Neural progenitor cell (in vitro differentiated cells): ENCODE results near the gene GMPPB. TPM values are rescaled to one million over a fixed set of nuclear protein-coding genes. Genes with fewer than 3 reads are reported as not detected.

Experiments
- DNase-seq: peaks from one replicate; pipeline ENCODE4 v3.0.0-alpha.2; 2016; ENCODE audit warnings: low spot score
- H2AFZ ChIP-seq: fragments of 200-600 bp; sonication (generic); replicated peaks from 2 replicates; pipeline ENCODE4 v1.6.1; 2016; ENCODE audit warnings: antibody characterized with exemption
- H3F3A ChIP-seq: fragments of 200-600 bp; sonication (generic); 2 replicates; pipeline ENCODE4 v1.6.1; 2016; ENCODE audit warnings: antibody characterized with exemption, low read depth
- H3K27ac ChIP-seq: fragments of 200-600 bp; sonication (generic); 2 replicates; pipeline ENCODE4 v1.5.1; 2016; ENCODE audit warnings: mild to moderate bottlenecking
- H3K27me3 ChIP-seq: fragments of 200-600 bp; sonication (generic); 2 replicates; pipeline ENCODE4 v1.6.1; 2016; ENCODE audit warnings: mild to moderate bottlenecking, moderate library complexity
- H3K36me3 ChIP-seq: fragments of 200-600 bp; sonication (generic); 2 replicates; pipeline ENCODE4 v1.5.1; 2016
- H3K4me1 ChIP-seq: fragments of 200-600 bp; sonication (generic); 2 replicates; pipeline ENCODE4 v1.6.1; 2016; ENCODE audit warnings: mixed run types
- H3K4me2 ChIP-seq: fragments of 200-600 bp; sonication (generic); 2 replicates; pipeline ENCODE4 v1.6.1; 2016
- H3K4me3 ChIP-seq: fragments of 200-600 bp; sonication (generic); 2 replicates; pipeline ENCODE4 v1.5.1; 2016
- H3K79me2 ChIP-seq: fragments of 200-600 bp; sonication (generic); 2 replicates; pipeline ENCODE4 v1.6.1; 2016; ENCODE audit warnings: low read depth
- H3K9ac ChIP-seq: fragments of 200-600 bp; sonication (generic); 2 replicates; pipeline ENCODE4 v1.6.1; 2016
- H3K9me3 ChIP-seq: fragments of 200-600 bp; sonication (generic); 2 replicates; pipeline ENCODE4 v1.5.1; 2016; ENCODE audit warnings: low read depth
- H4K20me1 ChIP-seq: fragments of 200-600 bp; sonication (generic); 2 replicates; pipeline ENCODE4 v1.6.1; 2016; ENCODE audit warnings: low read depth
- H3K27ac Mint-ChIP-seq: 3 replicates; pipeline ENCODE4 v1.8.0; 2021; ENCODE audit warnings: mixed read lengths
- H3K27me3 Mint-ChIP-seq: 2 replicates; pipeline ENCODE4 v1.8.0; 2022; ENCODE audit warnings: low read depth, mild to moderate bottlenecking, inconsistent platforms, moderate library complexity, mixed read lengths; ENCODE audit not compliant: insufficient read depth
- H3K36me3 Mint-ChIP-seq: 3 replicates; pipeline ENCODE4 v1.8.0; 2021; ENCODE audit warnings: mixed read lengths
- H3K4me1 Mint-ChIP-seq: 3 replicates; pipeline ENCODE4 v1.8.0; 2021; ENCODE audit warnings: mixed read lengths
- H3K4me3 Mint-ChIP-seq: 3 replicates; pipeline ENCODE4 v1.8.0; 2021; ENCODE audit warnings: mild to moderate bottlenecking, moderate library complexity, mixed read lengths
- H3K9me3 Mint-ChIP-seq: 3 replicates; pipeline ENCODE4 v1.8.0; 2020; ENCODE audit warnings: mixed read lengths
- EZH2 ChIP-seq: fragments of 200-600 bp; sonication (generic); IDR thresholded peaks from 2 replicates; pipeline ENCODE4 v1.6.1; 2017; ENCODE audit warnings: antibody characterized with exemption, mild to moderate bottlenecking, moderate library complexity
- EZH2phosphoT487 ChIP-seq: fragments of 200-600 bp; sonication (generic); IDR thresholded peaks from 2 replicates; pipeline ENCODE4 v1.6.1; 2017; ENCODE audit warnings: antibody characterized with exemption
- total RNA-seq: library from RNA; depleted of rRNA; stranded (reverse); fragments of >200 nt; gene quantifications from 2 replicates; pipeline ENCODE4 v1.2.3, GENCODE V29; 2015; ENCODE audit warnings: low replicate concordance
- TF ChIP-seq, protein P1 (sequence below): fragments of 200-600 bp; sonication (generic); IDR thresholded peaks from 2 replicates; pipeline ENCODE4 v1.5.1; 2017; ENCODE audit warnings: antibody characterized with exemption, mild to moderate bottlenecking

GMPPB gene
- total RNA-seq, 1 donor from 2014 or later: 10.6 TPM

DNA sequence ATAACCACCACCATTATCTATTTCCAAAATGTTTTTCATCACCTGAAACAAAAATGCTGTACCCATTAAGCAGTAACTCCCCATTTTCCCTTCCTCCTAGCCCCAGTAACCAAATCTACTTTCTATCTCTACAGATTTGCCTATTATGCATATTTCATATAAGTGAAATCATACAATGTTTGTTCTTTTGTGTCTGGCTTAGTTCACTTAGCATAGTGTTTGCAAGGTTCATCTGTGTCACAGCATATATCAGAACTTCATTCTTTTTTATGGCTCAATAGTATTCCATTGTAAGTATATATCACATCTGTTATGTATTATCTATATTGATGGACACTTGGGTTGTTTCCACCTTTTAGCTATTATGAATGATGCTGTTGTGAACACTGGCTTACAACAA, 16.7 kb upstream of the GMPPB start:
- H3K36me3 Mint-ChIP-seq: peaks cover 33% of the 10 kb centered on the region
- Histone ChIP-seq H3K9me3 (no peaks in the 10 kb centered on the region), H3K4me1 (no peaks in the 10 kb centered on the region), H3K4me3 (no peak overlapping the region), H3K27me3 (no peaks in the 10 kb centered on the region), H3K79me2 (peaks cover 31% of the 10 kb centered on the region), H3K9ac (no peak overlapping the region), H3K36me3 (peaks cover 4% of the 10 kb centered on the region), H3F3A (peaks cover 12% of the 10 kb centered on the region), H3K27ac (no peak overlapping the region), H3K4me2 (no peak overlapping the region), H2AFZ (no peak overlapping the region), H4K20me1 (peaks cover 29% of the 10 kb centered on the region)
- no peak for TF ChIP-seq EZH2
- no peak for TF ChIP-seq EZH2phosphoT487
- TF ChIP-seq, protein P1, sequence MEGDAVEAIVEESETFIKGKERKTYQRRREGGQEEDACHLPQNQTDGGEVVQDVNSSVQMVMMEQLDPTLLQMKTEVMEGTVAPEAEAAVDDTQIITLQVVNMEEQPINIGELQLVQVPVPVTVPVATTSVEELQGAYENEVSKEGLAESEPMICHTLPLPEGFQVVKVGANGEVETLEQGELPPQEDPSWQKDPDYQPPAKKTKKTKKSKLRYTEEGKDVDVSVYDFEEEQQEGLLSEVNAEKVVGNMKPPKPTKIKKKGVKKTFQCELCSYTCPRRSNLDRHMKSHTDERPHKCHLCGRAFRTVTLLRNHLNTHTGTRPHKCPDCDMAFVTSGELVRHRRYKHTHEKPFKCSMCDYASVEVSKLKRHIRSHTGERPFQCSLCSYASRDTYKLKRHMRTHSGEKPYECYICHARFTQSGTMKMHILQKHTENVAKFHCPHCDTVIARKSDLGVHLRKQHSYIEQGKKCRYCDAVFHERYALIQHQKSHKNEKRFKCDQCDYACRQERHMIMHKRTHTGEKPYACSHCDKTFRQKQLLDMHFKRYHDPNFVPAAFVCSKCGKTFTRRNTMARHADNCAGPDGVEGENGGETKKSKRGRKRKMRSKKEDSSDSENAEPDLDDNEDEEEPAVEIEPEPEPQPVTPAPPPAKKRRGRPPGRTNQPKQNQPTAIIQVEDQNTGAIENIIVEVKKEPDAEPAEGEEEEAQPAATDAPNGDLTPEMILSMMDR: no peak
- H3K27me3 Mint-ChIP-seq: no peaks in the 10 kb centered on the region
- no peaks in the 10 kb centered on the region for H3K9me3 Mint-ChIP-seq
- H3K27ac Mint-ChIP-seq: no peak overlapping the region
- no peak for DNase-seq
- H3K4me3 Mint-ChIP-seq: no peak overlapping the region
- H3K4me1 Mint-ChIP-seq: no peaks in the 10 kb centered on the region

DNA sequence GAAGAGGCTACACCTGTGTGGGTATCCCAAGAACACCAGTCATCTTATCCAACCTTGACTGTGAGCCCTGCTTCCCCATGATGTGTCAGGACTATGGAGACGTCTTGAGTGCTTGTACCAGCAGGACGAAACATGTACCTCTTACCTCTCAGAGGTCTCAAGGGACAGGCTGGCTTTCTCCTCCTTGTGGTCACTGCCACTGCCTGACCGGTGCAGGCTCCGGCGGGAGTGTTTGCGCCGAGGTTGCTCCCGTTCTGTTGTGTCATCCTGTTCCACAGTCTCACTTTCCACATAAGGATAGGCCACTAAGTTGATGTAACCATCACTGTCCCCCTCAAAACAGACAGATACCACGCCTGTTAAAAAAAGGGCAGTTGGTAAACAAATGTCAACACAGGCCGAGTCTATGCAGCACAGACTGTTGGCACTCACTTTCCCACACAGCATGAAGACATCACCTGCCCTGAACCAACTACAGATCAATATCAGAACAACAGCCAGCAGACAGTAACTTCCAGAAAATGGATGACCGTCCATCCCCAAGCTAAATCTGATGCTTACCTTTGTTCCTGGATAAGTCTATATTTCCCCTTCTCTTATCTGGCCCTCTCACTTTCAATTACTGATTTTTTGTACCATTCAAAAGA, 14.4 kb upstream of the GMPPB start:
- Histone ChIP-seq H3K4me1 (no peaks in the 10 kb centered on the region), H2AFZ (no peak overlapping the region)

DNA sequence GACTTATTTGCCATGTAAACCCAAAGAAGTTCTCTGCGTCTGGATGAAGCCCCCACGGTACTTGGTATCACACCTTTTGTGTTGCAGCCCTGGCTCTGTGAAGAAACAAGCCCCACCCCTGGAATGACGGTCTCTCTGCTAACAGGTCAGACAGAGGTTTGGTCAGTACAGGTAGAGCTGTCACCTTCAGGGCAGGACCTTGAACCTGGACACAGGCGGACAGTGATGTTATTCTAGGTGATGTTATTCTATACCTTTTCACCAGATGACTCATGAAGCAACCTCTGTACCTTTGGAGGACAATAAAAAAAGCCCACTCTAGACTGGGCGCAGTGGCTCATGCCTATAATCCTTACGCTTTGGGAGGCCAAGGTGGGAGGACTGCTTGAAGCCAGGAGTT, 11.0 kb upstream of the GMPPB start:
- Mint-ChIP-seq H3K36me3 (peaks cover 42% of the 10 kb centered on the region), H3K4me1 (no peaks in the 10 kb centered on the region), H3K4me3 (no peak overlapping the region), H3K27ac (no peak overlapping the region), H3K27me3 (no peaks in the 10 kb centered on the region), H3K9me3 (no peaks in the 10 kb centered on the region)
- Histone ChIP-seq H3F3A (peaks cover 7% of the 10 kb centered on the region), H3K27ac (no peak overlapping the region), H3K4me1 (no peaks in the 10 kb centered on the region), H3K36me3 (peaks cover 8% of the 10 kb centered on the region), H3K9ac (no peak overlapping the region), H2AFZ (no peak overlapping the region), H3K4me2 (no peak overlapping the region), H3K27me3 (no peaks in the 10 kb centered on the region), H3K79me2 (no peaks in the 10 kb centered on the region), H4K20me1 (no peaks in the 10 kb centered on the region), H3K9me3 (no peaks in the 10 kb centered on the region), H3K4me3 (no peak overlapping the region)
- TF ChIP-seq EZH2: no peak
- no peak for TF ChIP-seq EZH2phosphoT487
- TF ChIP-seq, protein P1: no peak
- no peak for DNase-seq

More for the DNA sequence above, 14.4 kb upstream of the GMPPB start:
- Mint-ChIP-seq H3K4me1 (no peaks in the 10 kb centered on the region), H3K27ac (no peak overlapping the region), H3K36me3 (peaks cover 32% of the 10 kb centered on the region), H3K4me3 (no peak overlapping the region), H3K9me3 (no peaks in the 10 kb centered on the region), H3K27me3 (no peaks in the 10 kb centered on the region)
- Histone ChIP-seq H3K27me3 (no peaks in the 10 kb centered on the region), H3K27ac (no peak overlapping the region), H3K9me3 (no peaks in the 10 kb centered on the region), H3F3A (peaks cover 17% of the 10 kb centered on the region), H3K9ac (no peak overlapping the region), H3K4me3 (no peak overlapping the region), H3K79me2 (peaks cover 19% of the 10 kb centered on the region), H3K36me3 (peaks cover 8% of the 10 kb centered on the region), H3K4me2 (no peak overlapping the region), H4K20me1 (peaks cover 19% of the 10 kb centered on the region)
- no peak for DNase-seq
- TF ChIP-seq EZH2phosphoT487 (no peak), EZH2 (no peak)
- TF ChIP-seq, protein P1: no peak
